ENCODE measurements around the gene AMTN.

AMTN gene

GRCh38 chr4:70564033-70564432 lies 45.7 kb downstream of the AMTN start:
- DNase-seq, result no peak

DNA sequence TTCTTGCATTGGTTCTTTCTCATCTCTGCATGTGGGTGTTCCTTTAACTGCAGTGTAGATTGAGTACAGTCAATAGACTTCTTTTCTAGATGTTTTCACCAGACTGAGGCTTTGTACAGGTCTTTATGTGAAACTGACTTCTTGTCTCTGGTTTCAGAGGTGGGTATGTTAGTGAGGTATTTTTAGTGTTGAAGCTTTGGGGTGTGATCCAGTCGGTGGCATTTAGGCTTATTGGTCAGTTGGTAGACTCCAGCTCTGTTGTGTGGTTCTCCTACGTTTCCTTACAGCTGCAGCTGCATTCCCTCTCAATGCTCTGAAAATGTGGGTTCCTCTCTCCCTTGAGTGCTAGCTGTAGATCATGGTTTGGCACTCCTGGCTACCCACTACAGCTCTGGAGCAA lies 52.4 kb downstream of the AMTN start:
- no peak for DNase-seq

- no peak for DNase-seq
Measured at GRCh38 chr4:70571772-70572171, 53.4 kb downstream of the AMTN start.

DNA sequence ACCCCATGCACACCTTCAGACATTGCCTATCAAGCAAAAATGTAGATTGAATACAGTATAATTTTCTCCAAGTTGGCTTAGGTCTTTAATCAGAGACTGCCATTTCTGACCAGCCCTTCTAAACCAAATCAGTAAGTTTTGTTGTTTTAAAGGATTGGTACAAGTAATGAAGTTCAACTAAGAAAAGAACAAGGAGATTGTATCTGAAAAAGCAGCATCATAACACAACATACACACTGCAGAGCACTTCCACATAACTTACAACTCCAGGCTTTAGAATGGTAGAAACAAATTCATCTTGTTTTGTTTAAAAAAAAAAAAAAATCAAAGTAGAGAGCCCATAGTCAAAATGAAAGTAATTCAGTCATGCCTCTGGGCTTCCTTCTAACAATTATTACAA lies 57.6 kb downstream of the AMTN start:
- DNase-seq, result no peak

- DNase-seq, result no peak
Measured at GRCh38 chr4:70577220-70577927, 59.0 kb downstream of the AMTN start.

- DNase-seq, result no peak
Measured at GRCh38 chr4:70581980-70582379, 63.6 kb downstream of the AMTN start.

Measured in activated effector memory CD4-positive, alpha-beta T cell treated with Interleukin-2 at 50 U/mL for 16 hours (primary cell).